T-helper 2 cell treated with Interferon-gamma antibody and Interleukin-4, amounts not matched to agents 100 ng/mL and 5 ng/mL, for 36 hours (primary cell): ENCODE measurements around the gene PRPS1L1. TPM values are rescaled to one million over a fixed set of nuclear protein-coding genes. Genes with fewer than 3 reads are reported as not detected.

ENCODE experiments used
- intact Hi-C: fragments of 100-400 bp; cut with micrococcal nuclease; formaldehyde crosslinking; loops from one replicate; pipeline ENCODE4 v1.15.1; 2023
- total RNA-seq: library from RNA; stranded (reverse); gene quantifications from 2 replicates; pipeline ENCODE4 v1.2.3, GENCODE V29; 2022

Gene PRPS1L1
- total RNA-seq: not detected in 2 replicates

DNA sequence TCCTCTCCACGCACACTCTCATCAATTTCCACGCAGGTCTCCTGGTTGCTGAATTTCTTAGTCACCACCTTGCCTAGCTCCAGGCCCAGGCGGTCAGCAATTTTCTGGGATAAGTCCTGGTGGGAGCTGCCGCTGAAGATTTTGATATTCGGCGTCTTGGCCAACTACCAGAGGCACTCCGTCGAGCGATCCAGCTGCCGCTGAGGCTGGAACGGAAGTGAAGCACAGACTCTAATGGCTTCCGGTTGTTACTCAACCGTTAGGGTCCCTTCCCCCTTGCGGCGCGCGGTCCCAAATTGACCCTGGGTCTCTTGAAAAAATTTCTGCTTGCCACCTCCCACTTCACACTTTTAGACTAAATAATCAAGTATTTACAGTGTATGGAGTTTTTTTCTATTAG is at the start of gene PRPS1L1:
Gene PRPS1L1, minus strand, starts transcription at position 219 of the 400 bp plus-strand sequence.
- intact Hi-C loops: no loop called here

DNA sequence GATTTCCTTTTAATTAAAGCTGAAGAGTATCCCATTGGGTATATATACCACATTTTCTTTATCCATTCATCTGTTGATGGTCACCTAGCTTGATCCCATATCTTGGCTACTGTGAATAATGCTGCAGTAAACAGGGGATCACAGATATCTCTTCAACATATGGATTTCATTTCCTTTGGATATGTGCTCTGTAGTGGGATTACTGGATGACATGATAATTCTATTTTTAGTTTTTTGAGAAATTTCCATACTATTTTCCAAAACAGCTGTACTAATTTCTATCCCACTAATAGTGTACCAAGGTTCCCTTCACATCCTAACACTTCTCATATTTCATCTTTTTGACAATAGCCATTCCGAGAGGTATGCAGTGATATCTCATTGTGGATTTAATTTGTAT is 48.8 kb upstream of the PRPS1L1 start:
- intact Hi-C loops: no loop called here

DNA sequence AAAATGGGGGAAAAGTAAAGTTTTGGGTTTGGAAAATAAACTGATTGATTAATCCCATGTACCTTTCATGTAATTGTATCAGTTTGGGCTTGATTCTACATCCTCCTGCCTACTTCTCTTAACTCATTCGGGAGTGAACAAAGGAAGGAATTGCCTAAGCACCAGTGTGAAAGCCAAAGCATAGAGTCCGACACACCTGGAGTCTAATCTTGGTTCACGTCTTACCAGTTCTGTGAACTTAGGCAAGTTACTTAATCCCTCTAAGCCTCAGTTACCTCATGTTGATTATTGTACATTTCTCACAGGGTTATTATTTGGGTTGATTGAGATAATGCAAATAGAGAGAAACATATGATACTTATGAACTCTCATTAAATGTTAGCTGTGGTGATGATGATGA is 41.1 kb upstream of the PRPS1L1 start:
- intact Hi-C loops: no loop called here

DNA sequence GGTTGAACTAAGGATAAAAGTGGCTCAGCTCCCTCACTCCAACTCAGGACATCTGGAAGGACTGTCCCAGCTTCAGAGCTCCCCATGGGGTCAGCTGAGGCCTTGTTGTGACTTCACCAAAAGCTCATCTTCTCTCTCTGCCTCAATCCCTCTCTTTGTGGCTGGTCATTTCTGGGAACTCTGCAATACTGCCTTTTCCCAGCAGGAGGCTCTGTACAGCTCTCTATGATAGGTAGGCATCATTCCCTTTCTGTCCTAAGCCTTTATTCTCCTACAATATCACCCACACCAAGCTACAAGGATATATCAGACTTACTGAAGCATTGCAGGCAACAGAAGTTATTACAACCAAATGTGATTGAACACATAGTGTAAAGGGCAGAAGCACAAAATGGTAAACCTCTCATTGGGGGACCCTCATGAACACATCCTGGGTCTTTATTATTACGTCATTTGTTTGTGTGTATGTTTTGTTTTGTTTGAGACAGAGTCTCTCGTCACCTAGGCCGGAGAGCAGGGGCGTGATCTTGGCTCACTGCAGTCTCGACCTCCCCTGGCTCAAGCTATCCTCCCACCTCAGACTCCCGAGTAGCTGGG is 36.7 kb upstream of the PRPS1L1 start:
- intact Hi-C loops: no loop called here

DNA sequence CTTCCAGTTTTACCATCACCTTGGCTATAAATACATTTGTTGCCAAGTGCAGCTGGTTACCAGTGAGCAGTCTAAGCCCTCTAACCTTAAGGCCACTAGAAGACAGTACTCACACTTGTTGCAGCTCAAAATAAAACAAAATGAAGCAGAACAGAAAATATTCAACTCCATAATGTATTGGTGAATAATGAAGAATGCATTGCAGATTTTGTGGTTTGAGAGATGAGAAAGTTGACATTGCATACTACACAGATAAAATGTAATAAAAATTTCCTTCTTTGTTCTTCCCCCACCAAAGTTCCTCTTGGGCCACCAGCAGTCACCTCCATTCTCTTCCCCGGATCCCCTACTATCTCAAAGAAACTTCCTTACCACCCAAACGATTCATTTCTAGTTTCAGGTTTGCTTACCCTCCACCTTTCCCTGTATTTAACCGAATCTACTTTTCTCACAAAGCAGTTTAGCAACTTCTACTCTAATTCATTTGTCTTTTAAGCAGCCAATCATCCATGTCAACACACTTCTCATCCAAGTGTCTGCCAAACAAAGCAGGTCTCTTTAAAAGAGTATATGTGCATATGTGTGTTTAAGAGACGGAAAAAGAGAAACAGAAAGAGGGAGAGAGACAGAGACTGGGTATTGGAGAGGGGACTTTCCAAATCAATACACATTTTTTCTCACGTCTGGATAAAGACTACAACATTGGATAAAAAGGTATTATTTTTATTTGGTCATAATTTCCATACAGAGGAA is 35.7 kb upstream of the PRPS1L1 start:
- intact Hi-C loops: no loop called here

DNA sequence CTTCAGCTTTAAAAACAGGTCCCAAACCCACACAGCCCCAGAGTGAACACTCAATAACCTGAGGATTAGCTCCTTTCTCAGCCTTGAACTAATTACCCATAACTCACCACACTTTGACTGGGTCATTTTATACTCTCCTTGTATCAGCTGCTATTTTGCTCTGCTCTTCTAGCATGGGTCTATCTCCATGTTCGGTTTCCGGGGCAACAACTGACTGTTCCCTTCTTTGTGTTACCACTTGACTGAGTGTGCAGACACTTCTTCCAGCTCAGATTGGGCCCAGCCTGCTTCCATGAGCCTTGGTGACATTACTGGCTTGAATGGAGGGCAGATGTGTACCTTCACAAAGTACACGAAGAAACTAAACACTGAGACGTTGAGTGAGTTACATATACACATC is 31.5 kb upstream of the PRPS1L1 start:
- intact Hi-C loops: no loop called here

DNA sequence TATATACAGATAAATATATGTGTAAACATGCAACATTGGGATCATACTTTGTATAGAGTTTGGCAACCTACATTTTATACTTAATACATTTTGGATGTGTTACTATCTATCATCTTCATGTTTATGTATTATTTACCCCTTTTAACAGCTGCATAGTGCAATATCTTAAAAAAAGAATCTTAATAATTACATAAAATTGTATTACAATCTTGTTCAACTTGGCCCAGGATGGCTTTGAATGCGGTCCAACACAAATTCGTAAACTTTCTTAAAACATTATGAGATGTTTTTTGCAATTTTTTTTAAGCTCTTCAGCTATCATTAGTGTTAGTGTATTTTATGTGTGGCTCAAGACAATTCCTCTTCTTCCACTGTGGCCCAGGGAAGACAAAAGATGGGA is 26.3 kb upstream of the PRPS1L1 start:
- intact Hi-C loops: no loop called here

DNA sequence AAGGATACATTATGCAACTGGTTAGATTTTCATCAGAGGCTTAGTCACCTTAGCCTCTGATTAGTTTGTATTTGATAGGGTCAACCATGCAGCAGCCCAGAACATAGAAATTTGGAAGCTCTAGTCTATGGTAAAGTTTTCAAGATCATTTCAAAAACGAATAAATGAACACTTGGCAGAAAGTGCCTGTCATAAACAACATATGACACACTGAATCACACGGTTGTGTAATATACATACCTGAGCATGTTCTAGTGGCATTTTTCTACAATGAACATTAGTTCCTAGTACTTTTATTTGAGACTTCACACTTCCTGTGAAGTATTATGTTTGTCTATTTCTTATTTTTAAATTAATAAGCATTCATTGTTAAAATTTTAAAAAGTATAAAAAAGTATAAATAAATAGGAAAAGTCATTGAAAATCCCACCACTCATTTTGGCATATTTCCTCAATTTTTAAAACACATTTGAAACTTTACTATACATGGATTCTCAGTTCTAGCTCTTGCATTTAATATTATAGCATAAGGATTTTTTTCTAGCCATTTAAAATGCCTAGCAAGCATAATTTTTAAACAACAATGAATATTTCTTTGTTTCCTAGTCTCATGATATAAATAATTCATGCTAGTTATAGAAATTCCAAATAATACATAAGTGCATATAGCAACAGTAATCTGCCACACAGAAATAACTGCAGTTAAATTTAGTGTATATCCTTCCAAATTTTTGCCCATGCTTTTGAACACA is 25.7 kb upstream of the PRPS1L1 start:
- intact Hi-C loops: no loop called here

DNA sequence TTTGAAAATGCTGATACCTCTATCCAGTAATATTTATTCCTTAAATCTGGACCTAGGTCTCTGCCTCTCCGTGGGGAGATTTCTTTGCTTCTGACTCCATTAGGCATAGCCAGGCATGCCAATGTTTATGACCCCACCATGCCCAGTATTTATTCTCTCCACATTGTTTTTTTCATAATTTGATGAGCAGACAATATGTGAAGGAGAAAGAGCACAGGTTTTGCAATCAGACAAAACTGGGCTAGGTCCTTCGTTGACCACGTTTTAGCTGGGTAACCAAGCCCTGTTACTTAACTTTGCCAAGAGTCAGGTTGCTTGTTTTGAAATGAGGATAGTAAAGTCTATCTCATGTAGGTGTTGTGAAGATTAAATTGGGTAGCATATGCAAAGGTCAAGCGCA is 21.6 kb upstream of the PRPS1L1 start:
- intact Hi-C loops: no loop called here

DNA sequence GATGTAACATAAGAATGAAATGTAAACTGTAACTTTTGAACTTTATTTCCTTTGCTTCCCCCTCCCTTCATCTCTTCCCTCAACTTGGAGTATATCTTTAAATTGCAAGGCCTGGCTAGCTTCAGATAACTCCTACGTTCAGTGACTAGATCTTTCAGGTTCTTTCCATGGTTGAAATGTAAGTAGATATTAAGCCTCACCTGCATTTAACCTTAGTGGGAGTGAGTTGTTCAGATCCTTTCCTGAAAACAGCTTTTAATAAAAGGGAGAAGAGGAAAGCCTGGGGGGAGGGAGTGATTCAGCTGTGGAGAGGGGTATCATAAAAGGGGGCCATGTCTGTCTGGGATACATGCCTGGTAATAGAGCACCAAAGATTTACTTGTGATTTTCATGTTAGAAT is 19.0 kb upstream of the PRPS1L1 start:
- intact Hi-C loops: no loop called here

DNA sequence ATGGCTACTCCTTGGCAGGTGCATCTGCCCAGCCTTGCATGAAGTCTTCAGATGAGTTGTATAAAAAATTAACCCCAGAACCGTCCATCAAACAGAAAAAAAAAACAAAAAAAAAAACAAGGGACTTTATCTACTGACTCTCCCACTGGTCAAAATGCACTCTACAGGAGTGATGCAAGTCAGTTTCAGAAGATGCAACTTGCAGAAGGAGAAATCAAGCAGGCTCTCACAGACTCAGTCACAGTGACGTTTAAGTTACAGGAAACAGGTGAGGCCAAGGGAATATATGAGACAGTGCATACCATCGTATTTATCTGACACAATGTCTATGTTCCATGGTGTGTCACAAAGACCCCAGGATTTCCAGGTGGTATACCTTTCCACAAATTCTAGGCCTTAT is 17.5 kb upstream of the PRPS1L1 start:
- intact Hi-C loops: no loop called here

DNA sequence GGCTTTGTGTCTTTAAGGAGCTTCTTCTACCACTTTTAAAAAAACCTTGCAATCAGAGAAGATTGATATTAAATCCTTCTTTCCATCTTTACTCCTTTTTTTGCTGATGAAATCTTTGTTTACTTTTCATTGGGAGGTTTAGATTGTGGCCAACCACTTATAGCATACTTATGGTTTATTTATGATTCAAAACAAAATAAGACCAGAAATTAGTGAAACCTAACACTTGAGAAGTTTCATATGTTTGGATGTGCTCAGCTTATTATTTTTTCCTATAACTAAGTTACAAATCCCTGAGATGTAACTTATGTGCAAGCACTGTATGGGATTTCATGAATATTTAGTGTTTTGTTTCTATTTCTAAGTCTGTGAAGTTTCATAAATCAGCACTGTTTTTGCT is 13.5 kb upstream of the PRPS1L1 start:
- intact Hi-C loops: no loop called here

DNA sequence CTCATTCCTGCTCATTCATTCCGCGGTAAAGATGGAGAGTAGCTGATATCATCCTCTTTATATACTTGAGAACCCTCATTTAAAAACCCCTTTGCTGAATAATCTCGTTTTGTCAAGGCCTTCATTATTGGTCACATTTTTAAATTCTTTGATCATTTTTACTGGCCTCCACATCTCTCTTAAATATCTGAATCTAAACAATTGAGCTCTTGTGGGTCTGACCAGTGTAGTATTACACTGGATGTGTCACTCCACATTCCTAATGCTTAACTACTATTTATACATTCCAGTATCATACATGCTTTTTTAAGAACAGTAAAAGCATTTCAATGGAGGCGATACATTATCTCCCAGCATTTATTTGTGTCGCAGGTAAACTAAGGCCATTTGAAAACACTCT is 12.6 kb upstream of the PRPS1L1 start:
- intact Hi-C loops: no loop called here

DNA sequence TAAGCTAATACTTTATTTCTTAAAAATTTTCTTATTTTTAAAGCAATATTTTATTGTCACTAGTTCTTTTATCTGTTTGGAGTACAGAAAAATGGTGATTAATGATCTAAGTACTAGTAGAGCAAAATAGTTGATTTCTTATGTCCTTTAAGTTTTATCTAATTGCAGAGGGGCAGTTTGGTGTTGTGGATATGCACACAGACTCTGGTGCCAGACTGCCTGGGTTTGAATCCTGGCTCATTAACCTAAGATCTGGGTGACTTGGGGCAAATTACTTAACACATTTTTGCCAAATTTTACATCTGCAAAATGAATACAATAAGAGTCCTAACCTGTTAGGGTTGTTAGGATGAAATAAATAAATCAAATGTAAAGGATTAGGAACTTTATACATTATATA is 10.7 kb upstream of the PRPS1L1 start:
- intact Hi-C loops: no loop called here

DNA sequence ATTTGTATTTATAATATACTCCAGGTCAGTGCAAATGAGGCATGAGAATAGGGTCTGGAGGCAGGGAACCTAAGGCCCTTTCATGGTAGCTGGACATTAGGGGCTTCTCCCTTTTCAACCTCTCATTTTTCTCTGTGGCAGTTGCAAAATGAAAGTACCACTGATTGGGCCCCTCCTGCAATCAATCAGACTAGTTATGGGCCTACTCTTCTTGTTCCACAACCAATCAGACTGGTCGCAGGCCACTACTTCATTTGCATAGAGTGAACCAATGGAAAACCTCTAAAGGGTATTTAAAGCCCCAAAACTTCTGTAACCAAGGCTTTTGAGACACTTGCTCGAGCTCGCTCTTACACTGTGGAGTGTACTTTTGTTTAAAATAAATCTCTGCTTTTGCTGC is 10.0 kb upstream of the PRPS1L1 start:
- intact Hi-C loops: no loop called here

DNA sequence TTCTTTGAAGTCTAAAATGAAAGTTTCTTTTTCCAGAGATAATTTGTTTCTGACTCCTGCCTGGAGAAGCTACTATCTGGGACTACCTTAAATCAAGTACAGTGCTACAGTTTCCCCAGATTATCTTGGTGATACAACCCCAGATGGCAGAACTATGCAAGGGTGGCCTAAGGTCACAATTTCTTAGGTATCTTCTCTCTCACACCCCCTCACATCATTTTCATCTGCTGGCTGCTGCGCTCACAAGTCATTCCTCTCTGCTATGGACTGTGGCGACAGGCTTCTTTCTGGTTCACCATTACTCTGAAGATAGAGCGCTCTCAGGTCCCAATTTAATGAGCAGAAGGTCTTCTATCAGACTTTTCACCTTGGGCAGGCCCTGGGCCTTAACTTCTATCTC is 9.1 kb upstream of the PRPS1L1 start:
- intact Hi-C loops: no loop called here

DNA sequence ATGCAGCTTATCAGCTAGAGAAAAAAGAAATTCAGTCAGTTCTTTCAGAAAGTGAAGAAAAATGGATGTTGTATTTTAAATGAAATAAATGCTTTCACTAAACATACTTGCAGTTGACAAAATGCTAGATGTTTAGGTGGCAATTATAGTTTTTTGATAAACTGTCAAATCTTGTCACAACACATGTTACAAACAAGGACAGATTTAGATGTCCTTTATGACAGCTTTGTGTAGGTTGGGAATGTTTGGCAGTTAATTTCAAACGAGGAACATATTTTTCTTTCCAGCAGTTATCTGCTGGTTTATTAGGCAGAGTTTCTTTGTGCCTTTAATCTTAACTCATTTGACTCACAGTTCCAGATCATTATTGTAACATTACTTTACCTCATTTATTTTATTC is 3.1 kb upstream of the PRPS1L1 start:
- intact Hi-C loops: no loop called here

DNA sequence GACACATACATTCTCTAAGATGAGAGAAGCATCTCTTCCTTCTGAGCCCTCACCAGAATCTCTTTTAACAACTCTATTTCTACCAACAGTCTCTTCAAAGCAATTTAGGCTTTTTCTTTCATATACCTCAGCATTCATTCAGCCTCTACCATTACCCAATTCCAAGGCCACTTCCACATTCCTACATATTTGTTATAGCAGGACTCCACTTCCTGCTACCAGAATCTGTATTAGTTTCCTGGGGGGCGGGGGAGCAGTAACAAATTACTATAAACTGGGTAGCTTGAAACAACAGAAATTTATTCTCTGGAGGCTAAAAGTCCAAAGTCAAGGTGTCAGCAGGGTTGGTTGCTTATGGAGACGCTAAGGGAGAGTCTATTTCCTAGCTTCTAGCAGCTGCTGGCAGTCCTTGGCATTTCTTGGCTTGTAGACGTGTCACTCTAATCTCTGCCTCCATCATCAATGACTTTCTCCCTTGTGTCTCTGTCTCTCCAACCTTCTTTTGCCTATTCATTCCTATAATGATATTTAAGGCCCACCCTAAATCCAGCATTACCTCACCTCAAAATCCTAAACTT is 7.4 kb downstream of the PRPS1L1 start:
- intact Hi-C loops: no loop called here

DNA sequence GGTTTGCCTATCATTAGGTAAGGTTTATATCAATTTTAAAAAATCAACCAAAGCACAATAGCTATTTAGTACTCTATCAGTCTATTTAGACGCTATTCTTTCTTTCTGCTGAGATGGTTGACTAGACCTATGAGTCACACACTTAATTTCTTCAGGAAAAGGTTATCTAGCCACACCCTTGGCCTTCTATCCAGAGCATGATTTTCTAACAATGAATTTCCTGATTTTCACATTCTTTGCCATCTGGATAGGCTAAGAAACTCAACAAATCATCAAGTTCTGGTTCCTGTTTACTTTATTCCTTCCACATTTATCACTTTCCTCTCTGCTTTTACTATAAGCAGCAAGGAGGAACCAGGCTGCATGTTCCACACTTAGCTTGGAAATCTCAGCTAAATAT is 8.1 kb downstream of the PRPS1L1 start:
- intact Hi-C loops: no loop called here

DNA sequence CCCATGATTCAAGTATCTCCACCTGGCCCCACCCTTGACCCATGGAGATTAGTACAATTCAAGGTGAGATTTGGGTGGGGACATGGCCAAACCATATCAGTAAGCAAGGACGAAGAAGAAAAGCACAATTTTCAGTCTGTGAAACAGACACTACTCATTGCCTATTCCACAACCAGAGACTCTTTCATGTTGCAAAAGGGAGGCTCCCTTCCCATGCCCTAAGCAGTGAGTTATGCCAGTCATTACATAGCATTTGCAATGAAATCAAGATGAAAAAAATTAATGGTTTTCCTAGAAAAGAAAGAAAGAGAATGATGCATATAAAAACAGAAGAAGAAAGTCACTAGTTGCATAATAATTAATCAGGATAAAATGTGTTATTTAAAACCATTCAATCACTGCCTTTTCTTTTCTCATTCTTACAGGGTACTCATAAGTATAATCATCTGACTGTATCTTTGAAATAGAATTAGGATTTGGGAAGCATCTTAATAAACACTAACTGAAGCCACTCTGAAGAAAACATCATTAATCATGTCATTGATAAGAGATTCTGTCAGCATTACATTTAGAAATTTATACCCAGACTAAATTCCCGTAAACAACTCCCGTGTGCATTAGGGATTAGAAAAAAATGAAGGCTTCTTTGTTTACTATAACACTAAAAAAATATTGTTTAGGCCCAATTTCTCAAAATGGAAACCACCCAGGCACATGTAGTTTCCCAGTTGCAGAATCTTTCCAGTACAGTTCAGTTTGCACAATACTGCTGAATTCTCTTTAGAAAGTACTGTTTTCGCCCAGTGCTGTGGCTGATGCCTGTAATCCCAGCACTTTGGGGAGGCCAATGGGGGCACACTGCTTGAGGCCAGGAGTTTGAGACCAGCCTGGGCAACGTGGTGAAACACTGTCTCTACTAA is 9.1 kb downstream of the PRPS1L1 start:
- intact Hi-C loops: no loop called here
